IgD-negative memory B cell (primary cell): Measurements from ENCODE around the gene LYG1. TPM values are rescaled to one million over a fixed set of nuclear protein-coding genes. Genes with fewer than 3 reads are reported as not detected.
"Not testable (repeated sequence)": the region's sequence is repeated elsewhere in the genome, so short reads cannot be mapped to it uniquely, and the experiment has no call there.

Source experiments
- H3K27ac Mint-ChIP-seq, 3 donors: one replicate each; pipeline ENCODE4 v1.8.0; 2020 to 2022; ENCODE audit warnings: mild to moderate bottlenecking in 3 of 3, mixed read lengths in 3 of 3, moderate library complexity in 1 of 3
- H3K27me3 Mint-ChIP-seq: one replicate; pipeline ENCODE4 v1.8.0; 2021; ENCODE audit warnings: mixed read lengths
- H3K36me3 Mint-ChIP-seq: one replicate; pipeline ENCODE4 v1.8.0; 2020; ENCODE audit warnings: mild to moderate bottlenecking, mixed read lengths
- H3K4me1 Mint-ChIP-seq, 3 donors: one replicate each; pipeline ENCODE4 v1.8.0; 2020 to 2022; ENCODE audit warnings: mixed read lengths in 3 of 3, mild to moderate bottlenecking in 1 of 3
- H3K4me3 Mint-ChIP-seq, 4 donors: one replicate each; pipeline ENCODE4 v1.8.0; 2020 to 2022; ENCODE audit warnings: mild to moderate bottlenecking in 4 of 4, mixed read lengths in 4 of 4, moderate library complexity in 3 of 4
- H3K9me3 Mint-ChIP-seq, 3 donors: one replicate each; pipeline ENCODE4 v1.8.0; 2020 to 2021; ENCODE audit warnings: mixed read lengths in 3 of 3, mild to moderate bottlenecking in 1 of 3
- polyA plus RNA-seq: library from polyadenylated mRNA; unstranded; fragments of 300-500 nt; fragmentation: Illumina TruSeq; gene quantifications from one replicate; pipeline ENCODE4 v1.2.3, GENCODE V29; 2021

The LYG1 gene
- polyA plus RNA-seq: 0.48 TPM

- H3K27me3 Mint-ChIP-seq, H3K4me1 Mint-ChIP-seq, H3K9me3 Mint-ChIP-seq, H3K4me3 Mint-ChIP-seq, H3K27ac Mint-ChIP-seq: not testable (repeated sequence)
- H3K36me3 Mint-ChIP-seq: peaks cover 19% of the 10 kb centered on the region
These were observed at the start of gene LYG1 for GRCh38 chr2:99301097-99301496. Gene LYG1 (minus strand): TSS chr2:99301197. CDS start chr2:99295670, 5,527 bp downstream.

- peak overlapping the region in 1 of 4 donors; percentile 7 for H3K4me3 Mint-ChIP-seq
- H3K36me3 Mint-ChIP-seq: peaks cover 7% of the 10 kb centered on the region
- peaks cover 44 to 58% (median 44%) of the 10 kb centered on the region in 3 donors for H3K4me1 Mint-ChIP-seq
- no peaks in the 10 kb centered on the region for H3K27me3 Mint-ChIP-seq
- H3K27ac Mint-ChIP-seq: peak overlapping the region in 2 of 3 donors; percentile 1 to 6
- H3K9me3 Mint-ChIP-seq: no peaks in the 10 kb centered on the region
These were observed 49.2 kb upstream of the LYG1 start for GRCh38 chr2:99350194-99350593.

- H3K4me3 Mint-ChIP-seq: peak overlapping the region in 2 of 4 donors; percentile 40 to 50
- peaks cover 36 to 44% (median 39%) of the 10 kb centered on the region in 3 donors for H3K4me1 Mint-ChIP-seq
- H3K27me3 Mint-ChIP-seq: no peaks in the 10 kb centered on the region
These were observed 47.2 kb upstream of the LYG1 start for GRCh38 chr2:99348173-99348572.

GRCh38 chr2:99346218-99346617, 45.2 kb upstream of the LYG1 start:
- no peak overlapping the region for H3K27ac Mint-ChIP-seq
- peaks cover 33 to 49% (median 44%) of the 10 kb centered on the region in 3 donors for H3K4me1 Mint-ChIP-seq
- H3K27me3 Mint-ChIP-seq: no peaks in the 10 kb centered on the region
- H3K36me3 Mint-ChIP-seq: no peaks in the 10 kb centered on the region
- no peak overlapping the region for H3K4me3 Mint-ChIP-seq
- H3K9me3 Mint-ChIP-seq: no peaks in the 10 kb centered on the region

More at GRCh38 chr2:99348173-99348572, 47.2 kb upstream of the LYG1 start:
- no peaks in the 10 kb centered on the region for H3K9me3 Mint-ChIP-seq
- H3K36me3 Mint-ChIP-seq: no peaks in the 10 kb centered on the region
- peak overlapping the region in 2 of 3 donors; percentile 20 to 26 for H3K27ac Mint-ChIP-seq

GRCh38 chr2:99345446-99345845, 44.4 kb upstream of the LYG1 start:
- not testable (repeated sequence) for H3K9me3 Mint-ChIP-seq, H3K36me3 Mint-ChIP-seq, H3K27ac Mint-ChIP-seq, H3K4me3 Mint-ChIP-seq, H3K27me3 Mint-ChIP-seq
- H3K4me1 Mint-ChIP-seq: peaks cover 29 to 45% (median 42%) of the 10 kb centered on the region in 3 donors

- Mint-ChIP-seq H3K27ac (no peak overlapping the region), H3K9me3 (no peaks in the 10 kb centered on the region), H3K27me3 (no peaks in the 10 kb centered on the region), H3K36me3 (no peaks in the 10 kb centered on the region), H3K4me3 (no peak overlapping the region), H3K4me1 (peaks cover 19 to 27% (median 20%) of the 10 kb centered on the region in 3 donors)
These were observed 41.5 kb upstream of the LYG1 start for GRCh38 chr2:99342536-99342935.

DNA sequence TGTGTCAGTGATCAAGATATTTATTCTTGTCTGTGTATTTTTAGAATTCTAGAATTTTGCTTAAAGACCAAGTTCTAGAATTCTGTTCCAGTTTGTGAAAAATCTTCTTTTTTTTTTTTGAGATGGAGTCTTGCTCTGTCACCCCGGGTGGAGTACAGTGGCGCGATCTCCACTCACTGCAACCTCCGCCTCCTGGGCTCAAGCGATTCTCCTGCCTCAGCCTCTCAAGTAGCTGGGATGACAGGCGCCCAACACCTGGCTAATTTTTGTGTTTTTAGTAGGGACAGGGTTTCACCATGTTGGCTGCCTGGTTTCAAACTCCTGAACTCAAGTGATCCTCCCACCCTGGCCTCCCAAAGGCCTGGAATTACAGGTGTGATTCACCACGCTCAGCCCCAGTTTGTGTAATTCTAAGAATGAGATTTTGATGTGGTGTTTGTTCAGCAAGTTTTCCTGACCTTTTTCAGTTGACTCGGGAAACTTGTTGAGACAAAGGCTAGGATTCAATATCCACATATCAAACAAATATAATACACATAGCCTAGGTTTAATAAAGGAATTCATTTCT, 39.8 kb upstream of the LYG1 start:
- H3K27ac Mint-ChIP-seq: no peak overlapping the region
- H3K4me3 Mint-ChIP-seq: peak overlapping the region in 1 of 4 donors; percentile 37
- no peaks in the 10 kb centered on the region for H3K36me3 Mint-ChIP-seq

DNA sequence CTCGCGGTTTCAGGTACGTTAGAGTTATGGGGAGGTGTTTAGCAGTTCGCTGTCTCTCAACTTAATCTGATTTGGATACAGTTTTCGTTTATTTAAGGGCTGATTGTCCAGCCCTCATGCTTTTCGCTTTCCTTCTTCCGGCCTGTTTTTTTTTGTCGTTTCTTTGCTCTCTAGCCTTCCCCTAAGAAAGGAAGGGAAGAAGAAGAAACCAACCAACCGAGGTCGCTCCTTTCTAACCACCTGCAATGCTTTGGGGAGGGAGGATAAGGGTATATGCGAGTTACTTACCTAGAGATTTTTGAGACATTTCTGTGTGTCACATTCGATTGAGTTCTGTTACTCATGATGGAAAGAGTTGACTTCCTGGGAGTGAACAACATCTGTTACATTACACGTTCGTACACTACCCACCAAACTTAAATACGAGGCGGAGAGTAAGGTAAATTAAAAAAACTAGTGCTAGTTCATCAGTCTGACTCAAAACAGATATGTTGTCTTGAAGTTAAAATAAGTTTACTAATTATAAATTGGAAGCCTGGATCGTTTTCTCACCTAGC, 37.1 kb upstream of the LYG1 start:
- no peak overlapping the region for H3K27ac Mint-ChIP-seq
- no peak overlapping the region for H3K4me3 Mint-ChIP-seq
- H3K36me3 Mint-ChIP-seq: peaks cover under 1% of the 10 kb centered on the region

More for the DNA sequence above, 39.8 kb upstream of the LYG1 start:
- Mint-ChIP-seq H3K27me3 (no peaks in the 10 kb centered on the region), H3K4me1 (peaks cover 10 to 26% (median 16%) of the 10 kb centered on the region in 3 donors), H3K9me3 (no peaks in the 10 kb centered on the region)

GRCh38 chr2:99337113-99338028, 36.4 kb upstream of the LYG1 start, which contains the start of gene EIF5B:
Gene EIF5B (plus strand): TSS chr2:99337389. CDS start chr2:99337555, 166 bp downstream.
- H3K4me1 Mint-ChIP-seq: peaks cover 14 to 33% (median 16%) of the 10 kb centered on the region in 3 donors
- H3K4me3 Mint-ChIP-seq: no peak within 1 kb of the TSS
- H3K27me3 Mint-ChIP-seq: no peaks in the 10 kb centered on the region
- no peaks in the 10 kb centered on the region for H3K9me3 Mint-ChIP-seq
- H3K27ac Mint-ChIP-seq: no peak within 1 kb of the TSS
- H3K36me3 Mint-ChIP-seq: peaks cover 2% of the 10 kb centered on the region

More for the DNA sequence above, 37.1 kb upstream of the LYG1 start:
- no peaks in the 10 kb centered on the region for H3K9me3 Mint-ChIP-seq
- peaks cover 14 to 33% (median 19%) of the 10 kb centered on the region in 3 donors for H3K4me1 Mint-ChIP-seq
- no peaks in the 10 kb centered on the region for H3K27me3 Mint-ChIP-seq

GRCh38 chr2:99336804-99337112, 35.8 kb upstream of the LYG1 start:
- Mint-ChIP-seq H3K36me3 (peaks cover 2% of the 10 kb centered on the region), H3K27ac (no peak overlapping the region), H3K27me3 (no peaks in the 10 kb centered on the region), H3K4me1 (peaks cover 12 to 29% (median 16%) of the 10 kb centered on the region in 3 donors), H3K4me3 (no peak overlapping the region), H3K9me3 (no peaks in the 10 kb centered on the region)

- Mint-ChIP-seq H3K4me1 (peaks cover 6 to 25% (median 16%) of the 10 kb centered on the region in 3 donors), H3K4me3 (no peak within 1 kb of the TSS), H3K9me3 (no peaks in the 10 kb centered on the region), H3K36me3 (peaks cover 2% of the 10 kb centered on the region), H3K27me3 (no peaks in the 10 kb centered on the region), H3K27ac (no peak within 1 kb of the TSS)
These were observed 35.2 kb upstream of the LYG1 start, which contains the start of gene TXNDC9 for GRCh38 chr2:99335911-99336803. Gene TXNDC9 (minus strand): TSS chr2:99336333. CDS start chr2:99333210, 3,123 bp downstream.

- peaks cover 7% of the 10 kb centered on the region for H3K36me3 Mint-ChIP-seq
- peaks cover 0 to 6% (median 0%) of the 10 kb centered on the region in 3 donors for H3K4me1 Mint-ChIP-seq
- H3K9me3 Mint-ChIP-seq: no peaks in the 10 kb centered on the region
- H3K27ac Mint-ChIP-seq: no peak overlapping the region
- no peak overlapping the region for H3K4me3 Mint-ChIP-seq
- no peaks in the 10 kb centered on the region for H3K27me3 Mint-ChIP-seq
These were observed 24.4 kb upstream of the LYG1 start for GRCh38 chr2:99325384-99325783.

GRCh38 chr2:99317873-99318200, 16.8 kb upstream of the LYG1 start:
- peaks cover 15% of the 10 kb centered on the region for H3K36me3 Mint-ChIP-seq
- not testable (repeated sequence) for H3K27me3 Mint-ChIP-seq, H3K4me3 Mint-ChIP-seq, H3K4me1 Mint-ChIP-seq, H3K9me3 Mint-ChIP-seq, H3K27ac Mint-ChIP-seq

DNA sequence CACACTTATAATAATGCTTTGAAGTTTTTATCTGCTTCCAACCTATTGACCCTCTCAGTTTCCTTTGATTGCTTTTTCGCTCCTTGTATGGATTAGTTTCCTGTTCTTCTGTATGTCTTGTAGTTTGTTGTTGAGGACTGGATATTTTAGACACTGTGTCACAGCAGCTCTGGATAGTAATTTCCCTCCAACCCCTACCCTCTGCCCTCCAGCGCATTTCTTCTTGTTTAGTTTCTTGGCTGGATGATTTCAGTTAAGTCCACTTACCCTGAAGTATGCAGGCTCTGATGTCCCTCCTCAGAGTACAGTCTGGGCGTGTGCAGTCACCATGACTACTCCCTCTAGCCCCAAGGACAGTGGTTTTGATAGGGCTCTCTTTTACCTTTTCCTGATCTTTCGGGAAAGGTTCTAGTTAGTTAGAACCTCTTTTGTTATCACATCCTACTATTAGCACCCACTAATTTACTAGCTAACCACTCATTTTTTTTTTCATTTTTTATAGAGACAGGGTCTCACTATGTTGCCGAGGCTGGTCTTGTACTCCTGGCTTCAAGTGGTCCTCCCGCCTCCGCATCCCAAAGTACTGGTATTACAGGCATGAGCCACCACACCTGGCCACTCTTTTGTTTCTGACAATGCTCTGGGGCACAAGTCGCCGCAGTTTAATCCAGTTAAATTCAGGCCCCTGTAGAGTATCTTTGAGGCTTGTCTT, 16.3 kb upstream of the LYG1 start:
- peaks cover 0 to 7% (median 3%) of the 10 kb centered on the region in 3 donors for H3K9me3 Mint-ChIP-seq
- no peaks in the 10 kb centered on the region for H3K27me3 Mint-ChIP-seq
- peaks cover 18% of the 10 kb centered on the region for H3K36me3 Mint-ChIP-seq
- H3K4me3 Mint-ChIP-seq: no peak overlapping the region
- peaks cover 0 to 2% (median 0%) of the 10 kb centered on the region in 3 donors for H3K4me1 Mint-ChIP-seq
- no peak overlapping the region for H3K27ac Mint-ChIP-seq
